Naive thymus-derived CD8-positive, alpha-beta T cell (primary cell): Measurements from ENCODE around the gene PTTG1. TPM values are rescaled to one million over a fixed set of nuclear protein-coding genes. Genes with fewer than 3 reads are reported as not detected.
"Not testable (repeated sequence)": the region's sequence is repeated elsewhere in the genome, so short reads cannot be mapped to it uniquely, and the experiment has no call there.

Experiments
- ATAC-seq, 2 donors: fragments of 150-1000 bp; cut with Tn5 transposase in 1 of 2; sonication (Bioruptor Pico), chemical (Tn5 transposase) in 1 of 2; 1 replicate in 1 of 2; 2 replicates in 1 of 2; pipeline ENCODE4 v1.10.0; 2021; ENCODE audit warnings: mild to moderate bottlenecking in 2 of 2, moderate library complexity in 2 of 2
- POLR2A ChIA-PET: fragments of 350-600 bp; sonication (Branson Sonifier 250); formaldehyde crosslinking; loops from one replicate; lab custom pipeline; 2021; ENCODE audit warnings: antibody characterized with exemption; lab: Charles Lee
- DNase-seq, 10 donors: peaks; one replicate each; pipeline versions ENCODE4 v3.0.0 to v3.0.0-alpha.2; 2020 to 2022
- H3K27ac Mint-ChIP-seq, 10 donors: one replicate each; pipeline ENCODE4 v1.8.0; 2020 to 2022; ENCODE audit warnings: mild to moderate bottlenecking in 10 of 10, mixed read lengths in 10 of 10, moderate library complexity in 4 of 10, inconsistent platforms in 1 of 10
- H3K27me3 Mint-ChIP-seq, 5 donors: one replicate each; pipeline ENCODE4 v1.8.0; 2021 to 2022; ENCODE audit warnings: mixed read lengths in 5 of 5
- H3K36me3 Mint-ChIP-seq, 3 donors: one replicate each; pipeline ENCODE4 v1.8.0; 2020 to 2022; ENCODE audit warnings: mixed read lengths in 3 of 3, mild to moderate bottlenecking in 2 of 3, inconsistent platforms in 1 of 3
- H3K4me1 Mint-ChIP-seq, 4 donors: one replicate each; pipeline ENCODE4 v1.8.0; 2021 to 2022; ENCODE audit warnings: mixed read lengths in 4 of 4
- H3K4me3 Mint-ChIP-seq, 10 donors: one replicate each; pipeline ENCODE4 v1.8.0; 2020 to 2022; ENCODE audit warnings: mild to moderate bottlenecking in 10 of 10, mixed read lengths in 10 of 10, moderate library complexity in 6 of 10, inconsistent platforms in 1 of 10
- H3K9me3 Mint-ChIP-seq, 9 donors: one replicate each; pipeline ENCODE4 v1.8.0; 2020 to 2022; ENCODE audit warnings: mixed read lengths in 9 of 9, mild to moderate bottlenecking in 3 of 9, inconsistent platforms in 1 of 9, moderate library complexity in 1 of 9
- polyA plus RNA-seq, 3 donors: library from polyadenylated mRNA; unstranded; fragments of 300-500 nt; fragmentation: Illumina TruSeq; gene quantifications; one replicate each; pipeline ENCODE4 v1.2.3, GENCODE V29; 2021
- total RNA-seq, 8 experiments: library from RNA in 2 of 8; stranded (reverse) in 2 of 8; gene quantifications; one replicate each; pipeline ENCODE4 v1.2.3 and lab custom pipeline; 2021 to 2026

The PTTG1 gene
- total and polyA plus RNA-seq, 5 experiments from 2014 or later, result 2.7 to 18.9 (median 7.1) TPM

- H3K4me1 Mint-ChIP-seq, result peaks cover 0 to 26% (median 2%) of the 10 kb centered on the region in 4 donors
- H3K27me3 Mint-ChIP-seq, result peaks cover 0 to 24% (median 9%) of the 10 kb centered on the region in 5 donors
- no peak overlapping the region for H3K4me3 Mint-ChIP-seq
- DNase-seq (no peak), ATAC-seq (no peak)
- no peak overlapping the region for H3K27ac Mint-ChIP-seq
- POLR2A ChIA-PET, result no interaction called here
- no peaks in the 10 kb centered on the region for H3K9me3 Mint-ChIP-seq
- peaks cover 0 to 6% (median 0%) of the 10 kb centered on the region in 3 donors for H3K36me3 Mint-ChIP-seq
Measured at GRCh38 chr5:160432196-160432595, 10.5 kb downstream of the PTTG1 start.

- no peak overlapping the region for H3K4me3 Mint-ChIP-seq
- DNase-seq (no peak), ATAC-seq (no peak)
- peaks cover 0 to 26% (median 2%) of the 10 kb centered on the region in 4 donors for H3K4me1 Mint-ChIP-seq
- peaks cover 0 to 4% (median 0%) of the 10 kb centered on the region in 3 donors for H3K36me3 Mint-ChIP-seq
- H3K27ac Mint-ChIP-seq, result no peak overlapping the region
- H3K9me3 Mint-ChIP-seq, result no peaks in the 10 kb centered on the region
- POLR2A ChIA-PET, result no interaction called here
- peaks cover 0 to 24% (median 9%) of the 10 kb centered on the region in 5 donors for H3K27me3 Mint-ChIP-seq
Measured at GRCh38 chr5:160432787-160433186, 11.1 kb downstream of the PTTG1 start.

GRCh38 chr5:160434022-160434531 is 12.4 kb downstream of the PTTG1 start:
- H3K4me3 Mint-ChIP-seq, result no peak overlapping the region
- peaks cover 4 to 31% (median 7%) of the 10 kb centered on the region in 4 donors for H3K4me1 Mint-ChIP-seq
- no peak for DNase-seq
- ATAC-seq, result no peak
- H3K9me3 Mint-ChIP-seq, result no peaks in the 10 kb centered on the region
- peaks cover 0 to 24% (median 9%) of the 10 kb centered on the region in 5 donors for H3K27me3 Mint-ChIP-seq
- H3K36me3 Mint-ChIP-seq, result peaks cover 0 to 2% (median 0%) of the 10 kb centered on the region in 3 donors
- POLR2A ChIA-PET, result no interaction called here
- H3K27ac Mint-ChIP-seq, result no peak overlapping the region

GRCh38 chr5:160435532-160435931 is 13.9 kb downstream of the PTTG1 start:
- POLR2A ChIA-PET, result no interaction called here
- no peak overlapping the region for H3K4me3 Mint-ChIP-seq
- no peak overlapping the region for H3K27ac Mint-ChIP-seq
- H3K4me1 Mint-ChIP-seq, result peaks cover 4 to 33% (median 10%) of the 10 kb centered on the region in 4 donors
- peaks cover 0 to 24% (median 9%) of the 10 kb centered on the region in 5 donors for H3K27me3 Mint-ChIP-seq
- no peaks in the 10 kb centered on the region for H3K36me3 Mint-ChIP-seq
- no peak for ATAC-seq
- H3K9me3 Mint-ChIP-seq, result no peaks in the 10 kb centered on the region
- DNase-seq, result no peak

- POLR2A ChIA-PET, result no interaction called here
- H3K4me1 Mint-ChIP-seq, result peaks cover 4 to 33% (median 10%) of the 10 kb centered on the region in 4 donors
- DNase-seq (no peak), ATAC-seq (no peak)
- peaks cover 0 to 24% (median 9%) of the 10 kb centered on the region in 5 donors for H3K27me3 Mint-ChIP-seq
- H3K36me3 Mint-ChIP-seq, result no peaks in the 10 kb centered on the region
- no peak overlapping the region for H3K4me3 Mint-ChIP-seq
- H3K9me3 Mint-ChIP-seq, result no peaks in the 10 kb centered on the region
- H3K27ac Mint-ChIP-seq, result no peak overlapping the region
Measured at GRCh38 chr5:160436017-160436416, 14.4 kb downstream of the PTTG1 start.

- ATAC-seq, H3K27ac Mint-ChIP-seq, H3K36me3 Mint-ChIP-seq, H3K9me3 Mint-ChIP-seq, H3K4me3 Mint-ChIP-seq, DNase-seq, POLR2A ChIA-PET: not testable (repeated sequence)
- Mint-ChIP-seq H3K27me3 (peaks cover 0 to 24% (median 9%) of the 10 kb centered on the region in 5 donors), H3K4me1 (peaks cover 4 to 35% (median 10%) of the 10 kb centered on the region in 4 donors)
Measured at GRCh38 chr5:160436661-160437060, 15.0 kb downstream of the PTTG1 start.

GRCh38 chr5:160437271-160437670 is 15.6 kb downstream of the PTTG1 start:
- ATAC-seq (no peak), DNase-seq (no peak)
- H3K4me1 Mint-ChIP-seq, result peaks cover 4 to 31% (median 10%) of the 10 kb centered on the region in 4 donors
- H3K27me3 Mint-ChIP-seq, result peaks cover 0 to 24% (median 9%) of the 10 kb centered on the region in 5 donors
- H3K27ac Mint-ChIP-seq, result no peak overlapping the region
- H3K36me3 Mint-ChIP-seq, result no peaks in the 10 kb centered on the region
- H3K9me3 Mint-ChIP-seq, result no peaks in the 10 kb centered on the region
- H3K4me3 Mint-ChIP-seq, result peak overlapping the region in 1 of 10 donors; percentile 16
- POLR2A ChIA-PET, result no interaction called here

GRCh38 chr5:160438316-160439204 is 16.9 kb downstream of the PTTG1 start:
- ATAC-seq, result peak; percentile 73 to 78
- DNase-seq, result peak in 9 of 10 donors; percentile 14 to 71 (median 45)
- H3K4me3 Mint-ChIP-seq, result peak overlapping the region; percentile 81 to 95 (median 87)
- no peaks in the 10 kb centered on the region for H3K9me3 Mint-ChIP-seq
- peaks cover 4 to 29% (median 10%) of the 10 kb centered on the region in 4 donors for H3K4me1 Mint-ChIP-seq
- no peaks in the 10 kb centered on the region for H3K36me3 Mint-ChIP-seq
- POLR2A ChIA-PET, result interaction anchor here (0.8 to 1.6 kb wide), 4 partner anchors 16 to 38 kb away, joined by 3 to 15 read pairs (median 6); partner anchors contain the start of genes PTTG1 and SLU7
- peak overlapping the region; percentile 14 to 94 (median 89) for H3K27ac Mint-ChIP-seq
- peaks cover 0 to 24% (median 9%) of the 10 kb centered on the region in 5 donors for H3K27me3 Mint-ChIP-seq

- peak; percentile 70 to 95 (median 83) for DNase-seq
- ATAC-seq, result peak; percentile 81 to 85
- Mint-ChIP-seq H3K27ac (peak overlapping the region; percentile 14 to 94 (median 89)), H3K36me3 (no peaks in the 10 kb centered on the region), H3K27me3 (peaks cover 0 to 20% (median 9%) of the 10 kb centered on the region in 5 donors), H3K9me3 (no peaks in the 10 kb centered on the region), H3K4me3 (peak overlapping the region; percentile 81 to 95 (median 87)), H3K4me1 (peaks cover 4 to 23% (median 10%) of the 10 kb centered on the region in 4 donors)
- POLR2A ChIA-PET, result interaction anchor here (0.8 to 1.6 kb wide), 3 partner anchors 20 to 39 kb away, joined by 3 to 15 read pairs (median 6); partner anchors contain the start of gene SLU7
Measured at GRCh38 chr5:160439205-160439600, 17.5 kb downstream of the PTTG1 start.

- Mint-ChIP-seq H3K9me3 (no peaks in the 10 kb centered on the region), H3K4me1 (peaks cover 4 to 13% (median 8%) of the 10 kb centered on the region in 4 donors), H3K27ac (peak overlapping the region in 2 of 10 donors; percentile 18 to 43), H3K36me3 (no peaks in the 10 kb centered on the region), H3K4me3 (no peak overlapping the region), H3K27me3 (no peaks in the 10 kb centered on the region)
- ATAC-seq (no peak), DNase-seq (no peak)
- POLR2A ChIA-PET, result no interaction called here
Measured at GRCh38 chr5:160441311-160441781, 19.7 kb downstream of the PTTG1 start.

GRCh38 chr5:160442824-160443431 is 21.3 kb downstream of the PTTG1 start:
- POLR2A ChIA-PET, result no interaction called here
- peaks cover 4 to 13% (median 8%) of the 10 kb centered on the region in 4 donors for H3K4me1 Mint-ChIP-seq
- no peak overlapping the region for H3K4me3 Mint-ChIP-seq

GRCh38 chr5:160444407-160444806 is 22.8 kb downstream of the PTTG1 start:
- H3K27ac Mint-ChIP-seq, result no peak overlapping the region
- DNase-seq (no peak), ATAC-seq (no peak)
- H3K4me3 Mint-ChIP-seq, result no peak overlapping the region
- H3K9me3 Mint-ChIP-seq, result no peaks in the 10 kb centered on the region
- peaks cover 0 to 2% (median 0%) of the 10 kb centered on the region in 4 donors for H3K4me1 Mint-ChIP-seq
- H3K27me3 Mint-ChIP-seq, result no peaks in the 10 kb centered on the region
- POLR2A ChIA-PET, result no interaction called here
- H3K36me3 Mint-ChIP-seq, result no peaks in the 10 kb centered on the region

More at GRCh38 chr5:160442824-160443431, 21.3 kb downstream of the PTTG1 start:
- Mint-ChIP-seq H3K27ac (no peak overlapping the region), H3K36me3 (no peaks in the 10 kb centered on the region), H3K9me3 (no peaks in the 10 kb centered on the region), H3K27me3 (no peaks in the 10 kb centered on the region)
- ATAC-seq (no peak), DNase-seq (no peak)
